GM21360 (cell line): ENCODE results near the gene SARDH.

ENCODE experiments used
- ATAC-seq: cut with Tn5 transposase; IDR thresholded peaks from one replicate; pipeline ENCODE4 v1.9.1; 2021; ENCODE audit warnings: mild to moderate bottlenecking, moderate library complexity; ENCODE audit not compliant: unreplicated experiment

Gene SARDH

GRCh38 chr9:133653638-133654037, 84.5 kb downstream of the SARDH start:
- ATAC-seq, result no peak

GRCh38 chr9:133650026-133650425, 88.1 kb downstream of the SARDH start:
- no peak for ATAC-seq

DNA sequence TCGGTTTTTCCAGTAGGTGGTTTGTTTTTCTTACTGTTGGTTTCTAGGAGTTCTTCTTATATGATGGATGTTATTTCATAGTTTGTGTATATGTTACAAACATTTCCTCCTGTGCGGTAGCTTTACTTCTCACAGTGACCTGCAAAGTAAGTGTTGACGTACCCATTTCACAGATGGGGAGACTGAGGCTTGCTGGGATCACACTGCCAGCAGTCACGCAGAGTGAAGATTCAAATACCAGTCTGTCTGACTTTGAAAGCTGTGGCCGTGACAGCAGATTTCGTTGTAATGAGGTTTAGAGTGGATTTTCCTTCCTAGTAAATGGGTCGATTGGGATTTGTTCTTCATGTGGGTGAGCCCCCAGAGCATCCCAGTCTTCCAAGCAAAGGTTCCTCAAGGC, 89.0 kb downstream of the SARDH start:
- no peak for ATAC-seq

- ATAC-seq, result no peak
Observed at GRCh38 chr9:133647765-133648469, 90.2 kb downstream of the SARDH start.

GRCh38 chr9:133647148-133647547, 91.0 kb downstream of the SARDH start:
- no peak for ATAC-seq

- no peak for ATAC-seq
Observed at GRCh38 chr9:133645021-133645765, 93.0 kb downstream of the SARDH start.

DNA sequence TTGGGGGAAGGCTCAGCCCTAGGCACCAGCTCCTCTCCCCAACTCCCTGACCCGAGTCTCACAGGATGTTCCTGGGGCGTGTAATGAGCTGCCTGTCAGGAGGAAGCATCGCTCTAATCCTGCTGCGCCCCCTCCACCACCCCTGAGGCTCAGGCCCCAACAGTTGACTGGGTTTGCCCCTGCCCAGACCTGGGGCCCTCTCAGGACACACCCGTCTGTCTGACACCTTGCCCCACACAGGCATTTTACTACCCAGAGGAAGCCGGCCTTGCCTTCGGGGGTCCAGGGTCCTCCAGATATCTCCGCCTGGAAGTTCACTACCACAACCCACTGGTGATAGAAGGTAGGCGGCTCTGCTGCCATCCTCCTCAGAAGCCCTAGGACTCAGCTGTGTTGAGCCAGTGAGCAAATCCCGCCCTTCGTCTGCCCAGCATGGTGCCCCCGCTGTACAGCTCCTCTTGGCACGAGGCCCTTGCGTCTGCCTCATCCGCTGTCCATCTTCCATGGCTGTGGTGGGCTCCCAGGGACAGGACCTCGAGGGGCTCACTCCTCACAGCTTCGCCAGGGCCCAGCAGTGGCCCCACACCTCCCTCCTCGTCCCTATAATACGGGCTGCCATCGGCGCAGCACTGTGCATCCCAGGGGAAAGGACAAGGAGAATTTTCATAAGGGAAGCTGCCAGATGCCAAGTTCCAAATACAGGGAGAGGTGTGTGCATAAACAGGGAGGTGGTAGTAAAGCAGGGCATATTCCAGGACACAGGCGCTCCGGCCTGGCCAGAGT, 94.0 kb downstream of the SARDH start:
- ATAC-seq, result no peak

DNA sequence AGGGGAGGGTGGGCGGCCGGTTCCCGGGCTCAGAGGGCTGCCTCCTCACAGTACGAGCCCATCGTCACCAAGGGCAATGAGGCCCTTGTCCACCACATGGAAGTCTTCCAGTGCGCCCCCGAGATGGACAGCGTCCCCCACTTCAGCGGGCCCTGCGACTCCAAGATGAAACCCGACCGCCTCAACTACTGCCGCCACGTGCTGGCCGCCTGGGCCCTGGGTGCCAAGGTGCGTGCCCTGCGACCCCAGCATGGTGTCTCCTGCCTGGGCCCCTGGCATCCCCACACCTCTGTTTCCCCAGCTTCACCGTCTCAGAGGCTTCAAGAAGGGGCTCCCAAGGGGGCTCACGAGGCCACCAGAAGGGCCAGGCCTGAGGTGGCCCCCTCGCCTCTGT, 94.8 kb downstream of the SARDH start:
- no peak for ATAC-seq

DNA sequence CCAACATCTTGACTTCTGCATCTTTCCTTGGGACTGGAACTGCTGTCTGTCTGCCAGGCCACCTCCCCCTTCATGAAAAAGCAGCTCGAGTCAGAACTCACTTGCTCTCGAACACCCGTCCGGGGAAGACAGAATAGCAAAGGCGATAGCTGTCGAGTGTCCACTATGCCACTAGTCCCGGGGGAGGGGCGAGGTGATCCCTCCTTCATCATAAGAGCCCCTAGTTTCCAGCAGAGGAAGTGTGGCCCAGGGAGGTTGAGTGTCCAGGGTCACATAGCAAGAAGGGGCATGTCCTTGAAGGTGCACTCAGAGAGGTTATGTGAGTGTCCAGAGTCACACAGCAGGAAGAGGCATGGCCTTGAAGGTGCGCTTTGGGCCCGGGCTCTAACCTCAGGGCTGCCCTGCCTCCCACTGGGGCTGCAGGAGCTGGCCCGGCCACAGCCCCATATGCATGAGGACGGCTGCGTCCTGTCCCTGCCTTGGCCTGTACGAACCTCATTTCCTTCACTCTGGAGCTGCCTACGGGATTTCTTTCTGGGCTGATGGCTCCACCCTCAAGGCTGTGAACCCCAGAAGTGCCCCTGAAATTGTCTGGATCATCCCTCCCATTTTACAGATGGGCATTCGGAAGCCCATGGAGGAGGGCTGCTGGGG, 95.3 kb downstream of the SARDH start:
- ATAC-seq, result no peak

DNA sequence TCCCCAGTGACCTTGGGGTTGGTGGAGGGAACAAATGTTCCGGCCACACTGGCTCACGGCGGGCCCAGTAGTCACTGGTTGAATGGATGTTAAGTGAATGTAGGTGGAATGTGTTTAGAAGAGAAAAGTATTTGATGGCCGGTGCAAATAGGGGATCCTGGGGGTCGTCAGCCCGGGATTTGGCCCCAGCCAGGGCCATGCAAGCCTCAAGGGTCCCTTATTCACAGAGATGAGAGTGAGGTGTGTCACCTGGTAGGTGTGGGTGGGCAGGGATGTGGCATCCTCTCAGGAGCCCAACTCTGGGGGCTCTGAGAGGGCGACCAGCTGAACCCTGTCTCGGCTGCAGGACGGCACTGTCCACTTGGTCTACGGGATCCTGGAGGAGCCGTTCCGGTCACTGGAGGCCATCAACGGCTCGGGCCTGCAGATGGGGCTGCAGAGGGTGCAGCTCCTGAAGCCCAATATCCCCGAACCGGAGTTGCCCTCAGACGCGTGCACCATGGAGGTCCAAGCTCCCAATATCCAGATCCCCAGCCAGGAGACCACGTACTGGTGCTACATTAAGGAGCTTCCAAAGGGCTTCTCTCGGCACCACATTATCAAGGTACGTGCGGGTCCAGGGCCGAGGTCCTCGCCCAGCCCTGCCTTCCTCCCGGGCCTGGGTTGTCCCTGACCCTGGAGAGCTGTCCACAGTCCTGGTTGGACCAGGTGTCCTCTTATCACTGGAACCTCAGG, 96.1 kb downstream of the SARDH start:
- ATAC-seq, result no peak

- ATAC-seq, result no peak
Observed at GRCh38 chr9:133641396-133641655, 96.8 kb downstream of the SARDH start.

DNA sequence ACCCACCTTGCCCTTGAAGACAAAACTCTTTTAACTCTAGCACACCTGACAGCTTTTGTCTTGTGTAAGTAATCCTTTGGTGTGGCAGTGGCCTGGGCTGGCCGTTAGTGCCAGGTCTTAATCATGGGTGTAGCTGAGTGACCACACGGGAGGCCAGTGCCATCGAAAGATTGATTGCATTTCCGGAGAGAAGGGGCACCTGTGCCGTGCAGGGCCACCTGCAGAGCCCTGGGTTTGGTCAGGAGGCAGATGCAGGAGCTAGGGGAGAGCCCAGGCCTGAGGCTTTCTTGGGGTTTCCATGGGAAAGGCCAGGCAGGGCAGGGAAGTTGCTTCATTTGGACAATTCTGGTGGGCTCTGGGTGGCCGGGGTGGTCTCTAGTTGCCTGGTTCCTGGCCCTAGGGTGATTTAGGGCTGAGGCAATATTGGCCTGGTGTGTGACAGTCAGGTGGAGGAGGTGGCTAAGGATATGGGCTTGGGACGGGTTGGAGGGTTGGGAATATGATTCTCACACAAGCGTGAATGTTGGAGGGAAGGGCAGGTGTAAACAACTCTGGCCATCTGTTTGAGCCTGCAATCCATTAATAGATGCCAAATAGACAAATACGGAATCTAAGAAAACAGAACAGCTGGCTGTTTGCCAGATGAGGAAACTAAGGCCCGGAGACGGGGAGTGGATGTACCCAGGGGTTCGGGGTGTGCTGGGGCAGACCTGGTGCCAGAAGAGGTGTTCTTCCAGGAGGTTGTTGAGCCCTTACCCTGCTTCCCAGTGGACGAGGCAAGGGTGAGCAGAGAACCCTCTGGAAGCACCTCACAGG, 97.4 kb downstream of the SARDH start:
- ATAC-seq, result no peak

DNA sequence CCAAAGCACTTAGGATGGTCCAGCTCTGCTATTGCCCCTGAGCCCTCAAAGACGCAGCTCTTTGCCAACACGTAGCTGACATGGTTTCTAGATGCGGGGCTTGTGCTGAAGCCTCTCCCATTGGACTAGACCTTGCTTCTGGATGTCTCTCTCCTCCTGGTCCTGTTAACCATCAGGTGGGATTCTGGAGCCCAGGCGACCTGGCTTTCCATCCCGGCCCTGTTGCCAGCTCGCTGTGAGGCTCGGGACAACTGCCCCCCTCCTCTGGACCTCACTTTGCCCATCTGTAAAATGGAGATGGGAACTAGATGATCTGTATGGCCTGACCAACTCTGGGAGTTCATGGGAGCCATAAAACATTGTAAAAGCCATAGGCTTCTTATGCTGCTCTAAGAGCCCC, 98.0 kb downstream of the SARDH start:
- ATAC-seq, result no peak

- ATAC-seq, result no peak
Observed at GRCh38 chr9:133639613-133640012, 98.5 kb downstream of the SARDH start.

- ATAC-seq, result no peak
Observed at GRCh38 chr9:133638711-133639110, 99.4 kb downstream of the SARDH start.

GRCh38 chr9:133638076-133638475, 100.1 kb downstream of the SARDH start:
- ATAC-seq, result no peak

DNA sequence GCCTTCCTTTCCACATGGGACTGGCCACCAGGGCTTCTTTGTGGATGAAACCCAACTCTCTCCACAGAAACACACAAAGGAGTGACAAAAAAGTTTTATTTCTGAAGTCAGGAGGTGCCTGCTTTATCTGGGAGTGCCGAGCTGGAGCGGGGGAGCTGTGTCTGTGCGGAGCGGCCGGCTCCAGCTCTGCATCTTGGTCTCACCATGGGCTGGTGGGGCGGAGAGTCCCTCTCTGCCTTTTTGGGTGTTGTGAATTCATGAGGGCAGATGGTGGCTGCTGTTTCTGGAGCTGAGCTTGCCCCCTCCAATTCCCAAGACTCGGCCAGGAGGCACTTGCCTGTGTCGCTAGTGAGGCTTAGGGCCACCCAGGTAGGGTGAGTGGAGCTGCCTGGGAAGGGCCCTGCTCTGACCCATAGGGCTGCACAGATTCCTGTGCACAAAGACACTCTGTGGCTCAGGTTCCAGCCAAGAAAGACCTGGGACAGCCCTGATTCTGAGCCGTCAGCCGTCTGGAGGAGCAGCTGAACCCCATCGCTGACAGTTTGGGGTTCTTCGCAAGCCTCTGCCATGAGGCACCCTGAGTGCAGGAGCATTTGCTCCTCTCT, 100.6 kb downstream of the SARDH start:
- ATAC-seq, result no peak

DNA sequence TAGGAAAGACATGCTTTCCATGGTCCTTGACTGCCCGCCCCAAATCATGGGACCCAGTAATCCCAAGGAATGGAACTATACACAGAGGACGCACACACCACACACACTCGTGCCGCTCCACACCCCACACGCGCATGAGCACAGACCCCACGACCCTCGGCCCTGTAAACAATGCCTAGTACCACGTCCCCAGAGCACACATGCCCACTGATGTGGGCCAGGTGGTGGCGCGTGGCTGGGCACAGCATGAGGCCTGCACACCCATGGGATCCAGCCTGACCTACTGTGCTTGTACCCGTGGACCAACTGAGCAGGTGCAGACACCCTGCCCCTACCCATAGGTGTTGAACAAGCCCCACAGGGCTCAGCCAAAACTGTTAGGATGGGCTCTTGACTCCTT, 101.2 kb downstream of the SARDH start:
- ATAC-seq, result no peak
